Activated CD4-positive, alpha-beta T cell treated with anti-CD3 and anti-CD28 coated beads, Interleukin-2, amount 10 ng/mL, durations not matched to agents 7 days and 5 days (primary cell): Measurements from ENCODE around the gene SAMD7. TPM values are rescaled to one million over a fixed set of nuclear protein-coding genes. Genes with fewer than 3 reads are reported as not detected.

ENCODE experiments used
- CTCF ChIA-PET: fragments of 350-600 bp; sonication (Branson Sonifier 250); formaldehyde crosslinking; loops from one replicate; lab custom pipeline; 2021; ENCODE audit warnings: antibody characterized with exemption; lab: Charles Lee
- POLR2A ChIA-PET: fragments of 350-600 bp; sonication (Branson Sonifier 250); formaldehyde crosslinking; loops from one replicate; lab custom pipeline; 2021; ENCODE audit warnings: antibody characterized with exemption; lab: Charles Lee
- DNase-seq: peaks from one replicate; pipeline ENCODE4 v3.0.0-alpha.2; 2020
- H3K27ac Mint-ChIP-seq: one replicate; pipeline ENCODE4 v1.8.0; 2021; ENCODE audit warnings: mild to moderate bottlenecking, moderate library complexity, mixed read lengths
- H3K27me3 Mint-ChIP-seq: one replicate; pipeline ENCODE4 v1.8.0; 2021; ENCODE audit warnings: mixed read lengths
- H3K36me3 Mint-ChIP-seq: one replicate; pipeline ENCODE4 v1.8.0; 2021; ENCODE audit warnings: low read depth, mixed read lengths
- H3K4me1 Mint-ChIP-seq: one replicate; pipeline ENCODE4 v1.8.0; 2021; ENCODE audit warnings: mixed read lengths
- H3K4me3 Mint-ChIP-seq: one replicate; pipeline ENCODE4 v1.8.0; 2021; ENCODE audit warnings: mild to moderate bottlenecking, moderate library complexity, mixed read lengths
- H3K9me3 Mint-ChIP-seq: one replicate; pipeline ENCODE4 v1.8.0; 2021; ENCODE audit warnings: mixed read lengths
- total RNA-seq, 2 experiments: library from RNA; stranded (reverse); gene quantifications; one replicate each; pipeline ENCODE4 v1.2.3, GENCODE V29; 2021

The SAMD7 gene
- total RNA-seq, 2 experiments from 2014 or later: not detected

DNA sequence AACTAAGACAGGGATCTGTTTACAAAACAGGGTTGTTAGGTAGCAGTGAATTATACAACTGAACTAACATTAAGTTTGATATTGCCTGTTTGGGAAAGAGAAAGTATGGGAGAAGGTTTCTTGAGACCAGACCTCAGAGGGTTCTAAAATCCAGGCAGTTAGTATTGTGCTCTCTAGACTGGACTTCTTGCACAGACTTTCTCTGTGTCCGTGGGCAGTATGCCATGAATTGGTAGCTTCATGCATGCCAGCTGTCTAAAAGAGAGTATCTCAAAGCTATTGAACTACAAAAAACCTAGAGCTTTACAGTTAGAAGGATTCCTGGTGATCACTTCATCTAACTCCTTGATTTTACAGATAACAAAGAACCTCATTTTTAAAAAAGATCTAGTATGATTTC is 12.5 kb downstream of the SAMD7 start:
- ChIA-PET POLR2A (no interaction called here), CTCF (interaction anchor here (1.4 kb wide), 1 partner anchor 15 kb away, joined by 3 read pairs; no protein-coding TSS in a partner anchor)
- Mint-ChIP-seq H3K9me3 (no peaks in the 10 kb centered on the region), H3K27me3 (no peaks in the 10 kb centered on the region), H3K36me3 (no peaks in the 10 kb centered on the region), H3K4me3 (no peak overlapping the region), H3K27ac (no peak overlapping the region), H3K4me1 (no peaks in the 10 kb centered on the region)
- no peak for DNase-seq

- H3K36me3 Mint-ChIP-seq: no peaks in the 10 kb centered on the region
- H3K4me3 Mint-ChIP-seq: no peak overlapping the region
- H3K27me3 Mint-ChIP-seq: peaks cover under 1% of the 10 kb centered on the region
- DNase-seq: no peak
- no peak overlapping the region for H3K27ac Mint-ChIP-seq
- H3K9me3 Mint-ChIP-seq: no peaks in the 10 kb centered on the region
- ChIA-PET CTCF (no interaction called here), POLR2A (no interaction called here)
- peaks cover 6% of the 10 kb centered on the region for H3K4me1 Mint-ChIP-seq
Observed at GRCh38 chr3:169929830-169930519, 18.6 kb downstream of the SAMD7 start.

GRCh38 chr3:169930843-169931242 is 19.5 kb downstream of the SAMD7 start:
- CTCF ChIA-PET: no interaction called here
- Mint-ChIP-seq H3K36me3 (no peaks in the 10 kb centered on the region), H3K9me3 (no peaks in the 10 kb centered on the region)

GRCh38 chr3:169931747-169932520 is 20.6 kb downstream of the SAMD7 start:
- peaks cover 9% of the 10 kb centered on the region for H3K27me3 Mint-ChIP-seq
- H3K4me3 Mint-ChIP-seq: no peak overlapping the region
- no peaks in the 10 kb centered on the region for H3K9me3 Mint-ChIP-seq
- H3K27ac Mint-ChIP-seq: no peak overlapping the region
- no peak for DNase-seq
- ChIA-PET CTCF (interaction anchor here (0.6 to 1.3 kb wide), 2 partner anchors 19 to 80 kb away, joined by 3 to 4 read pairs; no protein-coding TSS in a partner anchor), POLR2A (no interaction called here)
- H3K4me1 Mint-ChIP-seq: peaks cover 6% of the 10 kb centered on the region
- no peaks in the 10 kb centered on the region for H3K36me3 Mint-ChIP-seq

More at GRCh38 chr3:169930843-169931242, 19.5 kb downstream of the SAMD7 start:
- no peak for DNase-seq
- Mint-ChIP-seq H3K27me3 (peaks cover 7% of the 10 kb centered on the region), H3K4me1 (peaks cover 6% of the 10 kb centered on the region), H3K4me3 (no peak overlapping the region), H3K27ac (no peak overlapping the region)
- POLR2A ChIA-PET: no interaction called here

GRCh38 chr3:169939320-169939719 is 27.9 kb downstream of the SAMD7 start:
- Mint-ChIP-seq H3K27me3 (peaks cover 12% of the 10 kb centered on the region), H3K36me3 (no peaks in the 10 kb centered on the region), H3K4me1 (peaks cover 8% of the 10 kb centered on the region), H3K9me3 (no peaks in the 10 kb centered on the region), H3K4me3 (no peak overlapping the region), H3K27ac (no peak overlapping the region)
- no peak for DNase-seq
- ChIA-PET CTCF (interaction anchor here (0.7 kb wide), 3 partner anchors 13 to 114 kb away, joined by 3 to 4 read pairs (median 3); no protein-coding TSS in a partner anchor), POLR2A (no interaction called here)

GRCh38 chr3:169939751-169940150 is 28.4 kb downstream of the SAMD7 start:
- H3K9me3 Mint-ChIP-seq: no peaks in the 10 kb centered on the region
- POLR2A ChIA-PET: no interaction called here
- no peak for DNase-seq
- CTCF ChIA-PET: interaction anchor here (0.7 kb wide), 2 partner anchors 13 to 114 kb away, joined by 3 to 4 read pairs; no protein-coding TSS in a partner anchor
- H3K27ac Mint-ChIP-seq: no peak overlapping the region
- H3K4me1 Mint-ChIP-seq: peaks cover 10% of the 10 kb centered on the region
- peaks cover 12% of the 10 kb centered on the region for H3K27me3 Mint-ChIP-seq
- no peaks in the 10 kb centered on the region for H3K36me3 Mint-ChIP-seq
- no peak overlapping the region for H3K4me3 Mint-ChIP-seq

DNA sequence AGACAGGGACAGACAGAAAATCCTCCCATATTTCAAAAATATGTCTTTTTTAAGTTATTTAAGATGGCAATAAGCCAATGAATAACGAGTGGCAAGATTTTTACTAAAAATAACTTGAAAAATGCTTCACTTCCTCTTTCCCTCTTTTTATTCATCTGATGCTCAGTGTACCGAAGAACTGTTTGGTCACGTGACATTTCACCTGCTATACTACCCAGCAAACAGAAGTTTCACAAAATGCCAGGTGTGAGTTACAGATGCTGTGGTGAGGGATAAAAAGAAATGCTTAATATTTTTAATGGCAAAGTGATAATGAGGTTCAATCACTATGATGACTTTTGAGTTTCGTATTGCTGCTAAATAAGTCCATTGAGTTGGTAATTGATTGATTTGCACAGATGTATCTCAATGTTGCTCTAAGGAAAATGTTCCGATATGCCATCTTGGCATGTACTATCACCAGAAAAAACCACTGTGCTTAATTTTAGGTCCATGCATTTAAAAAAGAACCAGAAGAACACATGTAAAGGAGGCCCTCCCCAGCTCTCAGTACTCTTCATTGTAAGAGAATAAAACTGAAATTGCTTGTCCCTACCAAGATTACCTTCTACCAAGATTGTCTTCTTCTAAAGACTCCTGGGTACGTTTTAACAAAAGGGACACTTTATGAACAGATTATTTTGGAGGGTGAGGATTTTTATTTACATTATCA is 29.3 kb downstream of the SAMD7 start:
- Mint-ChIP-seq H3K27me3 (peaks cover 6% of the 10 kb centered on the region), H3K9me3 (no peaks in the 10 kb centered on the region), H3K27ac (no peak overlapping the region), H3K4me3 (no peak overlapping the region), H3K36me3 (no peaks in the 10 kb centered on the region), H3K4me1 (peaks cover 17% of the 10 kb centered on the region)
- POLR2A ChIA-PET: no interaction called here
- DNase-seq: no peak
- CTCF ChIA-PET: no interaction called here

GRCh38 chr3:169945313-169945712 is 33.9 kb downstream of the SAMD7 start:
- peaks cover 19% of the 10 kb centered on the region for H3K4me1 Mint-ChIP-seq
- peak overlapping the region; percentile 16 for H3K4me3 Mint-ChIP-seq
- ChIA-PET CTCF (no interaction called here), POLR2A (no interaction called here)
- DNase-seq: peak; percentile 33
- no peaks in the 10 kb centered on the region for H3K36me3 Mint-ChIP-seq
- no peaks in the 10 kb centered on the region for H3K9me3 Mint-ChIP-seq
- H3K27me3 Mint-ChIP-seq: peaks cover 3% of the 10 kb centered on the region
- H3K27ac Mint-ChIP-seq: peak overlapping the region; percentile 20

DNA sequence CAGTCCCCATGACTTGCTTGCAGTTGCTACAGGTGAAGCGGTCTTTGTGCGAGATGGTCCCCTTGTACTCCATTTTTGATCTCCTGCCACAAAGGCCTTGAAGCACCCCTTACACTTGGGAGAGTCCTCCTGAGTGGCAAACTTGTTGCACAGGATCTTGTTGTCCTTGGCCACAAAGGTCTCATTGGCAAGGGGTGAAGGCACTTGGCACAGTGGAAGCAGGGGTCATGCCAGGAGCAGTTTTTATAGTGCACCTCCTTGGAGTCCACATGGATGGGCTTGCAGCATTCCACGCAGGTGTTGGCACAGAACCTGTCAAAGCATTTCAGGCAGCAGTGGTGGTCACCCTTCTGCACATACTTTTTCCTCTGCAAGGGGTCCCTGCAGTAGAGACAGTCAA is 35.0 kb downstream of the SAMD7 start:
- no peaks in the 10 kb centered on the region for H3K9me3 Mint-ChIP-seq
- peaks cover 14% of the 10 kb centered on the region for H3K4me1 Mint-ChIP-seq
- peaks cover 3% of the 10 kb centered on the region for H3K27me3 Mint-ChIP-seq
- POLR2A ChIA-PET: no interaction called here
- H3K27ac Mint-ChIP-seq: no peak overlapping the region
- no peaks in the 10 kb centered on the region for H3K36me3 Mint-ChIP-seq
- no peak overlapping the region for H3K4me3 Mint-ChIP-seq
- DNase-seq: no peak
- CTCF ChIA-PET: interaction anchor here (0.7 to 1.2 kb wide), 2 partner anchors 9 to 38 kb away, joined by 3 to 4 read pairs; no protein-coding TSS in a partner anchor

DNA sequence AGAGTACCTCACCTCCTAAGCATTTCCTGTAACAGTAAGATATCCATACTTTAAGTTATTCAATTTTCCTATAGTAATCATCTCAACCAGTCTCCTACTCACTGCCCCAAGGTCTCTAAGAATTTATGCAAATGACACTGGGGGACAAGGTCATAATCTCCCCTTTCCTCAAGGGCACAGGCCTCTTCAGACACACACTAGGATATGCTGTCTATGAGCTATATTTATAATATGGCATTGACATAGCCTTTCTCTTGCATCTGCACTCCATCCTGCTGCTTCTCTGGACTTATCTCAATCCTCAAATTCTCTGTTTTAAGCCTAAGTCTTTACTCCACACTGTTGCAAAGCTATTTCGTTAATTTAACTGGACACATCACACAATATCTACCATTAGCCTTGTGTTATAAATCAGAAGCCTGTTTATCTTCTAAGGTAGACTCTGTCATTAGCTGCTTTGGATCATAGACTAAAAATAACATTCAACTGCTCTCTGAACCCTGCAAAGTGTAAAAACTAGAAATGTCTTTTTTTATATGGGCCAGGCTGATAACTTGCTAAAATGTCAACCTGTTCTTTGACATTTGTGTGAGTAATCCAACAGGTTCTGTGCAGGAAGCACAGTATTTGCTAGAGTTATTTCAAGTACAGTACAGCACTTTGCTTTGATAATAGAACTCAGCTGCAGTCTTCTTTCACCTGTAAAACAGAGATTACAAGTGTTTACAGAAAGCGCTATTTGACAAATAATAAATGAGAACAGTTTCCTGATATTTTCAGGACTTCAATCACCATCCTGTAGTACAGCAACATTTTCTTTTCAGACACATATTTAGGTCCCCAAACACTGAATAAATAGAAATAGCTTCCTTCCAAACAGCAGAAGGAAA is 37.4 kb downstream of the SAMD7 start:
- no peak for DNase-seq
- Mint-ChIP-seq H3K4me3 (no peak overlapping the region), H3K4me1 (peaks cover 14% of the 10 kb centered on the region), H3K27me3 (no peaks in the 10 kb centered on the region), H3K36me3 (no peaks in the 10 kb centered on the region), H3K27ac (no peak overlapping the region), H3K9me3 (peaks cover 6% of the 10 kb centered on the region)
- POLR2A ChIA-PET: no interaction called here
- CTCF ChIA-PET: no interaction called here

GRCh38 chr3:169952045-169952444 is 40.7 kb downstream of the SAMD7 start:
- H3K4me1 Mint-ChIP-seq: peaks cover 6% of the 10 kb centered on the region
- CTCF ChIA-PET: no interaction called here
- no peaks in the 10 kb centered on the region for H3K27me3 Mint-ChIP-seq
- H3K27ac Mint-ChIP-seq: no peak overlapping the region
- no peak for DNase-seq
- no peaks in the 10 kb centered on the region for H3K36me3 Mint-ChIP-seq
- H3K4me3 Mint-ChIP-seq: no peak overlapping the region
- POLR2A ChIA-PET: no interaction called here
- H3K9me3 Mint-ChIP-seq: peaks cover 6% of the 10 kb centered on the region
